ENCODE data around the gene EEFSEC.

The EEFSEC gene

GRCh38 chr3:128429275-128429674 is 276.0 kb downstream of the EEFSEC start:
- DNase-seq, result no peak

GRCh38 chr3:128429751-128430150 is 276.5 kb downstream of the EEFSEC start:
- DNase-seq, result no peak

GRCh38 chr3:128430301-128430700 is 277.0 kb downstream of the EEFSEC start:
- DNase-seq, result no peak

GRCh38 chr3:128430731-128431130 is 277.4 kb downstream of the EEFSEC start:
- no peak for DNase-seq

- no peak for DNase-seq
Observed at GRCh38 chr3:128431803-128432300, 278.6 kb downstream of the EEFSEC start.

GRCh38 chr3:128432301-128432970 is 279.2 kb downstream of the EEFSEC start:
- no peak for DNase-seq

- no peak for DNase-seq
Observed at GRCh38 chr3:128432971-128433836, 279.9 kb downstream of the EEFSEC start.

- DNase-seq, result no peak
Observed at GRCh38 chr3:128433837-128434165, 280.5 kb downstream of the EEFSEC start.

GRCh38 chr3:128434524-128434923 is 281.2 kb downstream of the EEFSEC start:
- no peak for DNase-seq

- DNase-seq, result peak in 1 of 14 donors; percentile 32
Observed at GRCh38 chr3:128435058-128435457, 281.8 kb downstream of the EEFSEC start.

GRCh38 chr3:128435561-128435960 is 282.3 kb downstream of the EEFSEC start:
- no peak for DNase-seq

GRCh38 chr3:128436214-128436613 is 282.9 kb downstream of the EEFSEC start:
- DNase-seq, result no peak

- no peak for DNase-seq
Observed at GRCh38 chr3:128438488-128439072, 285.3 kb downstream of the EEFSEC start.

- DNase-seq, result no peak
Observed at GRCh38 chr3:128439226-128439625, 285.9 kb downstream of the EEFSEC start.

- DNase-seq, result no peak
Observed at GRCh38 chr3:128442070-128442469, 288.8 kb downstream of the EEFSEC start.

GRCh38 chr3:128442949-128443348 is 289.7 kb downstream of the EEFSEC start:
- DNase-seq, result no peak

GRCh38 chr3:128443771-128444170 is 290.5 kb downstream of the EEFSEC start:
- no peak for DNase-seq

GRCh38 chr3:128445357-128445756 is 292.1 kb downstream of the EEFSEC start:
- DNase-seq, result no peak

- no peak for DNase-seq
Observed at GRCh38 chr3:128446821-128447220, 293.5 kb downstream of the EEFSEC start.

- no peak for DNase-seq
Observed at GRCh38 chr3:128447561-128448013, 294.3 kb downstream of the EEFSEC start.

- DNase-seq, result no peak
Observed at GRCh38 chr3:128448491-128448890, 295.2 kb downstream of the EEFSEC start.

- no peak for DNase-seq
Observed at GRCh38 chr3:128449111-128449638, 295.9 kb downstream of the EEFSEC start.

- no peak for DNase-seq
Observed at GRCh38 chr3:128452120-128452519, 298.8 kb downstream of the EEFSEC start.

All from C1 segment of cervical spinal cord (tissue), 14 donors.